GM21737 (cell line): ENCODE measurements around the gene SYT2.
A peak's percentile ranks its signal among the peaks of the same experiment; 100 is the strongest.
"Not testable (repeated sequence)": the region's sequence is repeated elsewhere in the genome, so short reads cannot be mapped to it uniquely, and the experiment has no call there.

Source experiments
- ATAC-seq: cut with Tn5 transposase; IDR thresholded peaks from one replicate; pipeline ENCODE4 v1.9.1; 2021; ENCODE audit warnings: mild to moderate bottlenecking, moderate library complexity; ENCODE audit not compliant: unreplicated experiment

The SYT2 gene

DNA sequence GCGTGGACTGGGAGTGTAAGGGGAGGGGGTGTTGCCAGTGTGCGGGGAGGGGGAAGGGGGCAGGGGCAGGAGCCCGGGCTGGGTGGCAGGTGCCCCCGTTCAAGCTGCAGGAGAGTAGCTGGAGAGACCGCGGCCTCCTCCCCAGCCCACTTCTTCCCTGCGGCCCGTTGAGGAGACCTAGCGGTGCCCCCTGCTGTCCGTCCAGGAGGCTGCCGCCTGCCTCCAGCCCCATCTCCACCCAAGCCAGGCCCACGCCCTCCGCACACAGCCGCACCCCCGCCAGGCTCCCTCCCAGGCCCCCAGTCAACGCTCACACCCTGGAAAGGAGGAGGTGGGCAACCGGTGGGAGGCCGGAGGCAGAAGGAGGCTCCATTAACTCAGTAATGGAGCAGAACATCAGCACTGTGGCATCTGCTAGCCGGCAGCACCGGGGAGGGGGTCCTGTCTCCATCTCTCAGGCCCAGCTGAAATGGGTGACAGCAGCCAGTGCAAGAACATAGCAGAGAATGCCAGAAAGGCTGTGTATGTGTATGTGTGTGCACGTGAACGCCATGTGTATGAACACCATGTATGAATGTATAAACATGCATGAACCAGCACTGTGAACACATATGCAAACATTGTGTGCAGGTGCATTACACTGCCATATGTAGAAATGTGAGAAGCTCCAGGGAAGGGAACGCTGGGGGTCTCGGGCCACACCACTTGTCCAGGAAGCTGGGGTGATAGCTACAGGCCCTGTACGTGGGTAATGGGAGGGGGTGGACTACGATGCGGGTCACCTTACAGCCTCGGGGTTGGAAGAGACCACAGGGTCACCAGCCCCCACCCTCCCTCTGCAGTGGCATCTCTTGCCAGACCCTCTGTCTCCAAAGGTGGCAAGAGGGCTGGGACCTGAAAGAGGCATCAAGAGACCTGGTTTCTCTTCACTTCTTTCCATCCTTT lies 84.6 kb downstream of the SYT2 start:
- peak; percentile 61 for ATAC-seq

DNA sequence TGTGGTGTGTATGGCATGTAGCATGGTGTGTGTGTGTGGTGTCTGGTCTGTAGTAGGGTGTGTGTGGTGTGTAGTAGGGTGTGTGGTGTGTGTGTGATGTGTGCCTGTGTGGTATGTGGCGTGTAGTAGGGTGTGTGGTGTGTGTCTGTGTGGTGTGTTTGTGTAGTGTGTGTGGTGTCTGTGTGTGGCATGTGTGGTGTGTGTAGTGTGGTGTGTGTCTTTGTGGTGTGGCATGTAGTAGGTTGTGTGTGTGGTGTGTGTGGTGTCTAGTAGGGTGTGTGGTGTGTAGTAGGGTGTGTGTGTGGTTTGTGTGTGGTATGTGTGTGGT lies 85.5 kb downstream of the SYT2 start:
- no peak for ATAC-seq

DNA sequence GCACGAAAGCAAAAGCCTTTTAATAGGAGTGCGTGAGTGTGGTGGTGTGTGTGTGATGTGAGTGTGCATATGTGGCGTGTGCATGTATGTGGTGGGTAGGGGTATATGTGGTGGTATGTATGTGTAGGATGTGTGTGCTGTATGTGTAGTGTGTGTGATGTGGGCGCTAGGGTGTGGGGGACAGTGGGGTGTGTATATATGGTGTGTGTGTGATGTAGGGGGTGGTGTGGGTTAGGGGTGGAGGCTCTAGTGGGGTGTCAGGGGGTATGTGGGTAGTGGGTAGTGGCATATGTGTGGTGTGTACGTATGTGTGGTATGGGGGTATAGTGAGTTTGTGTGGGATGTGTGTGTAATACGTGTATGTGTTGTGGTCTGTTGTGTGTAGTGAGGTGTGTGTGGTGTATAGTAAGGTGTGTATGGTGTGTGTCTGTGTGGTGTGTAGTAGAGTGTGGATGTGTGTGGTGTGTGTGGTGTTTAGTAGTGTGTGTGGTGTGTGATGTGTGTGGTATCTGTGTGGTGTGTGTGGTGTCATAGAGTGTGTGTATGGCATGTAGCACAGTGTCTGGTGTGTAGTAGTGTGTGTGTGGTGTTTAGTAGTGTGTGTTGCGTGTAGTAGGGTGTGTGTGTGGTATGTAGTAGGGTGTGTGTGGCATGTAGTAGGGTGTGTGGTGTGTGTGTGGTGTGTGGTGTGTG lies 86.0 kb downstream of the SYT2 start:
- no peak for ATAC-seq

DNA sequence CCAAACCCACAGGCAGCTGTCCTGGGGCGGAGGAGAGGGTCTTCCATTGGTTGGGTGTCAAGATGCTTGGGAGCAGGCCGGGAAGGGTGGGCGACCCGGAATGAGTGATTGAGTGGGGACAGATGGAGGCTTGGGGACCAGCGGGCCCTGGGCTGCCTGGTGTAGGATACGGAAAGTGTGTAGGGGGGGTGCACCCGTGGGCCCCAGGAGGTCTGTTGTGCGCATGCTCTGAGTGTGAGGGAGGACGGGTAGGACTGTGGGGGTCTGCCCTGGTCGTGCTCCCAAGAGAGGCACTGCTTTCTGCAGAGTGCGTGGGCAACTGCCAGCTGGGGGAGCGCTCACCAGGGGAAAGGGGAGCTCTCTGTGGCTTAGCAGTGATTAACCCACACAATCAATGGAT lies 86.8 kb downstream of the SYT2 start:
- not testable (repeated sequence) for ATAC-seq

DNA sequence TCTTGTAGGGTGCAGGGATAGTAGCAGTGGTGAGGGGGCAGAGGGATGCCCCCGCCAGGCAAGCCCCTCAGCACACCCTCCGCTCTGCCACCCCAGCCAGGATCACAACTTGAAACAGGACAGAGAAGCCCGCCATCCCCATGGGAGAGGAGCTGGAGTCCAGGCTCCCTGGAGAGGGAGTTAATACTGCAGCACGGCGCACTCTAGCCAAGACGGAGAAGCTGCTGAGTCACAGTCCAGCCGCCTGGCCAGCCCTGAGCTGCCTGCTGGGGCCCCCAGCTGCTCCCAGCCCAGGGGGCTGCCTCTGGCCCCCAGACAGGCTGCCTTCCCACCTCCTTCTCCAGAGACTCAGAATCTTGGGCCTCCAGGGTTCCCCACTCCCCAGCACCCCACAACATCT lies 87.2 kb downstream of the SYT2 start:
- ATAC-seq = no peak

DNA sequence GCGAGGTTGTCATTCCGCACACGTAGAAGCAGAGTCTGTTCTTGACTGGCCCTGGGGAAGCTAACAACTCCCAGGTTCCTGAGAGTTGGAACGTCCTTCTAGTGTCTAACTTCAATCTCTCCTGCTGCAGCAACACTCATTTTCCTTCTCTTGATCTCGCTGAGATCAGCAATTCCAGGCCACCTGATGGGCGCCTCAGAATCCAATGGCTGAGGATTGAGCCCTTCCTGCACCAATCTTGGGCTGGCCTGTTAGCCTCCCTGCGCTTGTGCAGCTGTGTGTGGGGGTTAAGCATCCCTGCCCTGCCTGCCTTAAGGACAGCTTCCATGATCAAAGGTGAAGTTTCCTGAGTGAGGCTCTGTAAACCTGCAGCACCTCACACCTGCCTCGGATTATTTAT lies 87.9 kb downstream of the SYT2 start:
- ATAC-seq = no peak

DNA sequence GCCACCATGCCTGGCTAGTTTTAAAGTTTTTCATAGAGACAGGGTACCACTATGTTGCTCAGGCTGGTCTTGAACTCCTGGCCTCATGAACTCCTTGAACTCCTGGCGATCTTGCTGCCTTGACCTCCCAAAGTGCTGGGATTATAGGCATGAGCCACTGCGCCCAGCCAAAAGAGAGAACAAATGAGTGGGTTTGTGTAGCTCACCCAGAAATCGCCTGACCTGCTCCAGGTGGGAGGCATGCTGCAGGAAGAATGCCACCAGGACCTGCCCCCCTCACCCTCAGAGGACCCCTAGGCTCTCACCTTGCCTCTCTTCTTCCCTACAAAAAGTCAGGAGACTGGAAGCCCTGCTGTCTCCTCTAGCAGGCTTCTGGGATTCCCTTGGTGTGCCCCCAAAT lies 88.8 kb downstream of the SYT2 start:
- no peak for ATAC-seq

DNA sequence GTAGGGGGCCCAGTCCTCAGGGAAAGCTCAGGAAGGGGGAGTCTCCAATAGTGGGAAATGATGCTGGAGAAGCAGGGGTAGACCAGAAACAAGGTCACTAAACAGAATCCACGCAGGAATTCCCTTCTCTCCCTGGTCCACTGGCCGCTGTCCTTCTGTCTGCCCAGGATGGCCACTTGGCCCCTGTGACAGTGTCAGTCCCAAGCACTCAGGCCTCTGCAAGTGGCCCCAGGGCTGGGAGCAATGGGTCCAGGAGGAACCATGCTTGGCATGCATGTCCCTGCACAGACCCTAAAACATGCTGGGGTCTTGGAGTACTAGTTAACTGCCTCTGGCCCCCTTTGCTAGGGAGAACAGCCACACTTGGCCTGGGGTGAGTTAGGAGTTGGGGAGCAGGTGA lies 90.2 kb downstream of the SYT2 start:
- ATAC-seq = not testable (repeated sequence)

DNA sequence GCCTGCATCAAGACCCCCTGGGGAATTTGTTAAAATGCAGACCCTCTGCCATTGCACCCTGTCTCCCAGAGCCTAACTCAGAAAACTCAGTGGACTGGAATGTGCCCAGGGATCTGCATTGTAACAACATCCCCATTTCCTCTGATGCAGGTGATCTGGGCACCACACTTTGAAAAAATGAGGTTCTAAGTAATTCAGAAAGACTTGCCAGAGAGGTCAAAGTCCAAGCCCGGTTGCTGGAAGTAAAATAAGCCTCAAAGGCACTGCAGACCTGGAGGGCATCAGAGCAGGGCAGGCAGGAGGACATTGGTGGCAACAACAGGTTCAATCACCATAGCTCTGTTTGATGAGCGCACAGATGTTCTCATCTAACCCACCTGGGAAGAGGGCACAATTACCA lies 90.7 kb downstream of the SYT2 start:
- no peak for ATAC-seq

DNA sequence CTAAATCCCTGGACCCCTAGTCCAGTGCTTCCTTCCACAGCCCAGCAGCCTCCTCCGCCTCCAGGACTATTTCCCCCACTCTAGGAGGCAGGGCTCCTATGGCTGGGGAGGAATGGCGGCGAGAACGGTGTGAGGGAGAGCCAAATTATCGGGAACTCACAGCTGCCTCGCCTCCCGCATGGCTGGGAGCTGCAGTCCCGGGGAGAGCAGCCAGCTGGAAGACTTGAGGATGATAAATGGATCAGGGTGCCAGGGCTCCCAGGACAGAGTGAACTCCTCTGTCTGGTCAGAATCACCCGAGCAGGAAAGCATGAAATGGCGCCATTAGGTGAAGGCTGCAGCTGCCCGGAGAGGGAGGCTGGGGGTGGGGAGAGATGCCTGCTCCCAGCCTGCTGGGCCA lies 91.2 kb downstream of the SYT2 start:
- not testable (repeated sequence) for ATAC-seq

DNA sequence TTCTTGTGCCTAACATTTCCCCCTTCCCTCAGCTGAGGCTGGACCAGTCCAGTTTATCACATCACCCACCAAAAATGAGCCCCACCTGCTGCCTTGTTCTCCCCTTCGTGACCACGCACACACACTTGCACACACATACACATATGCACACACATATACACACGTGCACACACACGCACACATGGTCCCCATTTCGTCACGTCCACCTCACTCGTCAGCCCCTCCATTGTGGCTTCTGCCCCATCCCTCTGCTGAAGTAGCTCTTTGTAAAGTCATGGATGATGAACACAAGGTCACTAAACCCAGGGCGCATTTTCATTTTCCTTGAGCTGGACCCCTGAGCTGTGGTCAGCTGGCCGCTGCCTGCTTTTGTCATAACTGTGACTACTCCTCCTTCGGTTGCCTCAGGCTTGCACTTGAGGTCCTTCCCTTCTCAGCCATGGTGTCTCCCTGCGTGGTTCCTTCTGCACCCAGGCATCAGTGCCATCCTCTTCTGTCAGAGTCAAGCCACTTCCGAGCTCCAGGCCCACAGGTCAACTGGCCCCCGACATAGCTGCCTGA lies 93.8 kb downstream of the SYT2 start:
- ATAC-seq = peak; percentile 25

DNA sequence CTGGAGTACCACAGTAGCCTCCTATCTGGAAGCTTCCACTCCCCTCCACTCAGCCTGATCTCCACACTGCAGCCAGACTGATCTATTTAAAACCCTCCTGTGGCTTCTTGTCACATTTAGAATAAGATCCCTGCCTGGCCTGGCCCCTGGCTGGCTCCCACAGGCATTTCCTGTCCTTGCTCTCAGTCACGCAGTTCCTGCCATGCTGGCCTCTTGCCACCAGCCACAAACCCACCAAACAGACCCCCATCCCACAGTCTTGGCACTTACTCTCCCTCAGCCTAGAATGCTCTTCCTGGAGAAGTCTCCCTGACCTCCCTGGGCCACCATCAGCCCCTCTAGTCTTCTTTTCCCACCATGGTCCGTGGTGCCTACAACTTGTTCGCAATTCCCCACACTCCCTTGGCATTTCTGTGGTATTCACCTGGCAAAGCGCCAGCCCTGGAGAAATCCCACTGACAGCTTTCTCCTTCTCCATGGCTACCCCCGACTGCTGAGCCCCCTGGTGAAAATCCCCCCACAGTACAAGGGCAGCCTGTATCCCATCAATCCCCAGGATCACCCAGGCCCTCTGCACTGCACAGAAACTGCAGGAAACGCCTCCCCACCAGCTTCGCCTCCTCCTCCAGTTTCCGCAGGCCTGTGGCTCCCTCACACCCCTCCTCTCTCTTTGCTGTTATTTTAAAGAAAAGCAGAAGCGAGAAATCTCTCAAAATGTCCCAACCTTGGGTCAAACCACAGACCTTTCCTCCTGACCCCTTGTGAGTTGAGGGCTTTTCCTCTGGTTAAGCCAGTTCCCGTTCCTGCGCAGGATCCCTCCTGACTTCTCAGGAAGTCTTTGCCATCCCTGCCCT lies 94.5 kb downstream of the SYT2 start:
- peak; percentile 70 for ATAC-seq

DNA sequence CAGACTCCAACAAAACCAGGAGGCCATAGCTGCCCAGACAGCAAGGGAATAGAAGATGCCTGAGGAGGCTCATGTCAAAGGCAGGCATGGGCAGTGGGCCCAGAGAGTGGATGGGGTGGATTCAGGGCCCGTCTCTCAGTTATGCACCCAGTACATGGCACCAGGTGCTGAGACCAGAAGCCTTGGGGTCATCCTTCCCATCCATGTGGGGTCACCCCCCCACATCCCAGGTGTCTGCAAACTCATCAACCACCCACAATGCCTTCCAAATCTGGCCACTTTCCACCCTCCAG lies 95.1 kb downstream of the SYT2 start:
- ATAC-seq = not testable (repeated sequence)

DNA sequence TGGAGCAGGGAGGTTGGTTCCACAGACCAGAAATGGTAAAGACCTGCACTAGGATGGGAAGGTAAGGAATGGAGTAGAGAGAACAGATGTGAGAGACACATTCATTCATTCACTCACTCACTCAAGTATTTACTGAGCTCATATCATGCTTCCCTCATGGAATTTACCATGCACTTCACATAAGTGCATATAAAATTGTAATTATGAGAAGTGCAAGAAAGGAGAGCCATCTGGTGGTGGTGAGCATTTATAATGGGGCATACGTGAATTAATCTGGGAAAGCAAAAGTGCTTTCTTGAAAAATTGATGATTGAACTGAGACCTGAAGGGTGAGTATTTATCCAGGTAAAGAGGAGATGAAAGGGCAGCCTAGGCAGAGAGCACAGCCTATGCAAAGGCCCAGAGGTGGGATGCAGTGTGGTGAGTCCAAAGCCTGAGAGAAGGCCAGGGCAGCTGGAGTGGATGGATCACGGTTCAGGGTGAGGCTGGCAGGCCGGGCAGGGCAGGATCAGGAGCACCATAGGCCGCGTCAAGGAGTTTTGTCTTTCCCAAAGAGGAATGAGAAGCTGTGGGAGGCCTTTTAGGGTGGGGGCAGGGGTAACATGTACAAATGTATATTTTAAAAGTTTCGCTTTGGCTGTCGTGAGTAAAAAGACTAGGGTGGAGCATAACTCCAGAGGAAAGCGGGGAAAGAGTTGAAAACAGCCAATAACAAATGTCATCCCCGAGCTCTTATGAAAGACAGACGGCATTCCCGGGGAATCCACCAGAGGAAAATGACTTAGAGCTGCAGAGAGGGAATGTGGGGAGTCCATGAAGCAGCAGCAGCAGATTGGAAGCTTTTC lies 95.7 kb downstream of the SYT2 start:
- ATAC-seq = not testable (repeated sequence)

DNA sequence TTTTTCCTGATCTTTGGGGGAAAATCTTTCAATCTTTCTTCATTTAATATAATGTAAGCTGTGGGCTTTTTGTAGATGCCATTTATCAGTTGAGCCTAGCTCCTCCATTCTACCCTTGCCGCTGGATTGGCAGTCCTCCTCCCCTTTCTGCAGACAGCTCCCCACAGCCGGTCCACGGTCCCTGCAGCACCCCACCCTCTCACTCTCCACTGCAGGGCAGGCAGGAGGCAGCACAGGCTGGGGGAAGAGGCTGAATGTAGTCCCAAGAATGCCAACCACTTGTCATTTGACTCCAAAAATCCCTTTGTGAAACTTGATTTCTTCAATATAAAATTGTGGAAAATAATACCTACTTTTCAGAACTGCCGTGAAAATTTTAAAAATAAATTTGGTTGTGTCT lies 96.7 kb downstream of the SYT2 start:
- no peak for ATAC-seq

DNA sequence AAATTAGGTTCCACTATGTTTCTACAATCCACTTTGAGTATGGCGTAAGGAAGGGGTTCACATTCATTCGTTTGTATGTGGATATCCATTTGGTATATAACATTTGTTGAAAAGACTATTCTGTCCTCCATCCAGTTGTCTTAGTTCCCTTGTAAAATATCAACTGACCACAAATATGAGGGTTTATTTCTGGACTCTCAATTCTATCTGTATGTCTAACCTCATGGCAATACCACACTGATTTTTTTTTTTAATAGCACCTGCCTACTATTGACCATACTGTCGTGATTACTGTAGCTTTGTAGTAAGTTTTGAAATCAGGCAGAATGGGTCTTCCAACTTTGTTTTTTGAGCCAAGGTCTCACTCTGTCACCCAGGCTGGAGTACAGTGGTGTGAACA lies 98.2 kb downstream of the SYT2 start:
- ATAC-seq = not testable (repeated sequence)

DNA sequence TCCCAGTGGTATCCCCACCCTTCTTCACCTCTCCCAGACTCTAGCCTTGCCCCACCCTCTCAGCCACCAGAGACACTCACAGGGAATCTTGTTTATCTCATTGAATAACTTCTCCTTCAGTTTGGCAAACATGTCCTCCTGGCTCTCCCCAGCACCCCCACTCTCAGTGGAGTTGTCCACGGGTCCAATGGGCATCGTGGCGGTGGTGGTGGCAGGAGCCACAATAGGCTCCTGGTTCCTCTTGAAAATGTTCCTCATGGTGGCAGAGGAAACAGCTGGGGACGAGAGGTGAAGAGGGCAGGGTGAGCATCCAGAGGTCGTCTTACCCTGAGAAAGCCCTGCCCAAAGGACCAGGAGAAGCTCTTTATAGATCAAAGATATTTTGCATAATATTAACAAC lies 104.7 kb downstream of the SYT2 start:
- ATAC-seq = no peak

DNA sequence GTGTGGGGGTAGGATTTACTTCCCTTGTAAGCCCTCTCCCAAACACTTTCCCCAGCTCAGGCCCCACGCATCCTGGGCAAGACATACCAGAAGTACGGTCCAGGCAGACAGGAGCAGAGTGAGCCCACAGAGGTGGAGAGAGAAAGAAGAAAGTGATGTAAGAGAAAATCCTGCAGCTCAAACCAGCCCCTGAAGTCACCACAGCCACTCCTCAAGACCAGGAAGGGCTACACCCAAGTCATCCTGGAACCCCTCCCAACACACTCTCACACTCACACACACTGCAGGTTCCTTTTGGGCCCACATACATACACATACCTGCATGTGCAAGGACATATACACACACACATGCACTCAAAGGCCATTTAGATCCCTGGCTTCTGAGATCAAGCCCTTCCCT lies 106.8 kb downstream of the SYT2 start:
- no peak for ATAC-seq

DNA sequence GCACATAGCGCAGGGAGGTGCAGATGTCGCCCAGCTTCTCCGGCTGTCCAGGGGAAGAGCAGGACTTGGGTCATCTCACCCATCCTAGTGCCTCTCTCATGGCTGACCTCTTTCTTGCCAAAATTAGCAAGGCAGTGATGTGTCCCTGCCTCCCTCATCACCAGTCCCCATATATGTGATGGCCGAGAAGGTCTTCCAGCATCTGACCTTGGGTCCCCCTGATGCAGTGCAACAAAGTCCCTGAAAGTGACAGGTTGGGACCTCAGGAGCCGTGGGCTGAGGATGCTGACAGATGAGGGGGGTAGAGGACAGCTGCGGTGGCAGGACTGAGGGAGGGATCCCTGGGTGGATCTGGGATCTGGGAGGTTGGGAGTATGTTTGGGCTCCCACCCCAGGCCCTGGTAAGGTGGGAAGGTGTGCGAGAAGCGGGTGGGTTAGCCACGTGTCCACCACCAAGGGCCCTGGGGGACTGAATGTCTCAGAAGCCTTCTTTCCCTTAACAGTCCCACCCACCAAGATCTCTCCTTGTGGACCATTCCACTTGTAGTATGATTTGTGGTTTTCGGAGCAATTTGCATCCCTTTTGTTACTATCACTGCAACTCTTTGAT lies 109.7 kb downstream of the SYT2 start:
- no peak for ATAC-seq
